HEK293T (cell line): ENCODE data around the gene PPP1R12C.

ENCODE experiments used
- ARNT ChIP-seq: fragments of 450-650 bp; IDR thresholded peaks from 2 replicates; pipeline ENCODE4 v1.6.1; 2017; ENCODE audit warnings: mild to moderate bottlenecking
- BHLHE40 ChIP-seq: fragments of 450-650 bp; IDR thresholded peaks from 2 replicates; pipeline ENCODE4 v1.6.1; 2016; ENCODE audit warnings: mild to moderate bottlenecking, moderate library complexity, borderline replicate concordance
- ELF4 ChIP-seq: fragments of 450-650 bp; IDR thresholded peaks from 2 replicates; pipeline ENCODE4 v1.6.1; 2017; ENCODE audit warnings: antibody characterized with exemption
- FOXA1 ChIP-seq: fragments of 450-650 bp; IDR thresholded peaks from 2 replicates; pipeline ENCODE4 v1.6.1; 2016; ENCODE audit warnings: mild to moderate bottlenecking
- FOXK2 ChIP-seq: fragments of 450-650 bp; IDR thresholded peaks from 2 replicates; pipeline ENCODE4 v1.6.1; 2016; ENCODE audit warnings: mild to moderate bottlenecking
- FOXM1 ChIP-seq: fragments of 450-650 bp; IDR thresholded peaks from 2 replicates; pipeline ENCODE4 v1.6.1; 2017; ENCODE audit warnings: mild to moderate bottlenecking, borderline replicate concordance
- HDGF ChIP-seq: fragments of 450-650 bp; IDR thresholded peaks from 2 replicates; pipeline ENCODE4 v1.6.1; 2017; ENCODE audit warnings: antibody characterized with exemption, borderline replicate concordance
- L3MBTL2 ChIP-seq: fragments of 450-650 bp; conservative IDR thresholded peaks from 2 replicates; pipeline ENCODE4 v1.6.1; 2016; ENCODE audit warnings: mild to moderate bottlenecking
- NFRKB ChIP-seq: fragments of 450-650 bp; IDR thresholded peaks from 2 replicates; pipeline ENCODE4 v1.6.1; 2016; ENCODE audit warnings: mild to moderate bottlenecking, moderate library complexity
- SP1 ChIP-seq: fragments of 450-650 bp; IDR thresholded peaks from 2 replicates; pipeline ENCODE4 v1.6.1; 2017
- SUZ12 ChIP-seq: fragments of 450-650 bp; IDR thresholded peaks from 2 replicates; pipeline ENCODE4 v1.6.1; 2016; ENCODE audit warnings: mild to moderate bottlenecking
- TARDBP ChIP-seq: fragments of 450-650 bp; IDR thresholded peaks from 2 replicates; pipeline ENCODE4 v1.6.1; 2016
- ZNF384 ChIP-seq: fragments of 450-650 bp; IDR thresholded peaks from 2 replicates; pipeline ENCODE4 v1.6.1; 2016
- TF ChIP-seq, protein P1 (sequence below): fragments of 450-650 bp; IDR thresholded peaks from 2 replicates; pipeline ENCODE4 v1.6.1; 2016

DNA sequence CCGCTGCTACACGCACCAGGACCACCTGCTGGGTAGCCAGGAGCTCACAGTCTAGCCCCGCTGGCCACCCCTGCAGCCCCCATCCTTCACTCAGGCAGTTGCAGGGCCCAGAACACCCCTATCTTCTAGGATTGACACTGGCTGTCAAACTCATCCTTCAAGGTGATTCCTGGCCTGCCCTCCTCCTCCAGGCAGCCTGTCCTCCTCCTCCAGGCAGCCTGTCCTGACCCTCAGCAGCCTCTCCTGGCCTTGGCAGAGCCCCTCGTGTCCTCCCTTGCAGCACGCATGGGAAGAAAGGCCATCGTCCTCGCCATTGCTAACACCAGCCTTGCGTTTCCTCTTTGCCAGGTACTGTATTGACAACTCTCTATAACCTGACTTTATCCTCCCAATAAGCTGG lies 45.5 kb downstream of the PPP1R12C start:
- TF ChIP-seq FOXM1, result no peak
- no peak for TF ChIP-seq L3MBTL2
- TF ChIP-seq, protein P1, sequence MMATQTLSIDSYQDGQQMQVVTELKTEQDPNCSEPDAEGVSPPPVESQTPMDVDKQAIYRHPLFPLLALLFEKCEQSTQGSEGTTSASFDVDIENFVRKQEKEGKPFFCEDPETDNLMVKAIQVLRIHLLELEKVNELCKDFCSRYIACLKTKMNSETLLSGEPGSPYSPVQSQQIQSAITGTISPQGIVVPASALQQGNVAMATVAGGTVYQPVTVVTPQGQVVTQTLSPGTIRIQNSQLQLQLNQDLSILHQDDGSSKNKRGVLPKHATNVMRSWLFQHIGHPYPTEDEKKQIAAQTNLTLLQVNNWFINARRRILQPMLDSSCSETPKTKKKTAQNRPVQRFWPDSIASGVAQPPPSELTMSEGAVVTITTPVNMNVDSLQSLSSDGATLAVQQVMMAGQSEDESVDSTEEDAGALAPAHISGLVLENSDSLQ, result no peak
- TF ChIP-seq NFRKB, result no peak
- no peak for TF ChIP-seq TARDBP
- no peak for TF ChIP-seq FOXA1
- TF ChIP-seq HDGF, result no peak
- no peak for TF ChIP-seq ELF4
- no peak for TF ChIP-seq SP1
- TF ChIP-seq BHLHE40, result no peak
- no peak for TF ChIP-seq SUZ12
- TF ChIP-seq FOXK2, result no peak
- TF ChIP-seq ZNF384, result no peak
- no peak for TF ChIP-seq ARNT
